Endothelial cell of umbilical vein (primary cell): ENCODE results near the gene MYMK. TPM values are rescaled to one million over a fixed set of nuclear protein-coding genes. Genes with fewer than 3 reads are reported as not detected.

Experiments used
- BruUV-seq: library from RNA; stranded (reverse); fragments of 400-500 nt; replicated peaks from 2 replicates; lab custom pipeline; 2021; lab: Mats Ljungman, UMichigan
- CTCF ChIA-PET: fragments of 300-600, 350-600 bp; sonication (Branson Sonifier 250); formaldehyde crosslinking; loops from one replicate; lab custom pipeline; 2021; ENCODE audit warnings: antibody characterized with exemption, inconsistent platforms; lab: Charles Lee
- POLR2A ChIA-PET: fragments of 300-600, 350-600 bp; sonication (Branson Sonifier 250); formaldehyde crosslinking; loops from one replicate; lab custom pipeline; 2021; ENCODE audit warnings: antibody characterized with exemption, inconsistent platforms; lab: Charles Lee
- DNase-seq: peaks from one replicate; pipeline ENCODE4 v3.0.0-alpha.2; 2011; ENCODE audit warnings: low read depth, low spot score
- FAIRE-seq: peaks from 2 replicates; lab custom pipeline; 2011; peaks lifted over from hg19 to GRCh38; lab: Jason Lieb, UNC
- H2AFZ ChIP-seq: 2 replicates; pipeline ENCODE4 v1.6.0; 2012; ENCODE audit warnings: low read depth, low read length, control low read depth, inconsistent platforms
- H3K27ac ChIP-seq: 2 replicates; pipeline ENCODE4 v1.5.1; 2011; ENCODE audit warnings: low read depth, mild to moderate bottlenecking, control low read depth, low read length, moderate library complexity; ENCODE audit not compliant: insufficient read depth
- H3K27me3 ChIP-seq, 2 experiments: 2 replicates each; pipeline versions ENCODE4 v1.6.0 to v1.6.1; 2011; ENCODE audit warnings: low read length in 2 of 2, mixed read lengths in 1 of 2; ENCODE audit not compliant: control insufficient read depth in 2 of 2, insufficient read depth in 2 of 2
- H3K36me3 ChIP-seq, 2 experiments: 2 replicates in 1 of 2; 3 replicates in 1 of 2; pipeline ENCODE4 v1.5.1; 2011; ENCODE audit warnings: low read length in 2 of 2, mild to moderate bottlenecking in 1 of 2, moderate library complexity in 1 of 2; ENCODE audit not compliant: control insufficient read depth in 2 of 2, insufficient read depth in 2 of 2; ENCODE audit errors: extremely low read depth in 1 of 2
- H3K4me1 ChIP-seq: 3 replicates; pipeline ENCODE4 v1.5.1; 2011; ENCODE audit warnings: mild to moderate bottlenecking, low read length; ENCODE audit not compliant: control insufficient read depth, insufficient read depth; ENCODE audit errors: extremely low read depth
- H3K4me2 ChIP-seq: 2 replicates; pipeline ENCODE4 v1.6.1; 2011; ENCODE audit warnings: low read length, control low read depth, mixed read lengths; ENCODE audit not compliant: insufficient read depth
- H3K4me3 ChIP-seq, 3 experiments: fragments of 200-600 bp in 1 of 3; sonication (generic), shearing (Covaris generic) in 1 of 3; replicated peaks in 1 of 3; 2 replicates each; pipeline ENCODE4 v1.5.1; 2011 to 2016; ENCODE audit warnings: control low read depth in 3 of 3, low read length in 3 of 3, mild to moderate bottlenecking in 2 of 3, inconsistent platforms in 1 of 3, low read depth in 1 of 3, moderate library complexity in 1 of 3; ENCODE audit not compliant: insufficient read depth in 1 of 3
- H3K79me2 ChIP-seq: 2 replicates; pipeline ENCODE4 v1.6.0; 2012; ENCODE audit warnings: low read length, inconsistent platforms; ENCODE audit not compliant: control insufficient read depth, insufficient read depth
- H3K9ac ChIP-seq: replicated peaks from 2 replicates; pipeline ENCODE3; 2011; ENCODE audit warnings: low read length, control low read depth; ENCODE audit not compliant: insufficient read depth; ENCODE audit errors: extremely low read depth
- H3K9me1 ChIP-seq: replicated peaks from 3 replicates; pipeline ENCODE4 v1.6.0; 2011; ENCODE audit warnings: mild to moderate bottlenecking, low read length; ENCODE audit not compliant: control insufficient read depth, insufficient read depth; ENCODE audit errors: extremely low read depth
- H3K9me3 ChIP-seq: replicated peaks from 2 replicates; pipeline ENCODE4 v1.5.1; 2012; ENCODE audit warnings: low read length, inconsistent platforms; ENCODE audit not compliant: control insufficient read depth, insufficient read depth
- H4K20me1 ChIP-seq: replicated peaks from 2 replicates; pipeline ENCODE3; 2011; ENCODE audit warnings: mild to moderate bottlenecking, low read length; ENCODE audit not compliant: control insufficient read depth, insufficient read depth; ENCODE audit errors: extremely low read depth
- EZH2 ChIP-seq: IDR thresholded peaks from 2 replicates; pipeline ENCODE4 v1.6.1; 2012; ENCODE audit warnings: borderline replicate concordance, low read depth, mild to moderate bottlenecking, moderate library complexity, low read length, inconsistent platforms; ENCODE audit not compliant: severe bottlenecking
- FOS ChIP-seq: IDR thresholded peaks from 2 replicates; pipeline ENCODE4 v1.6.1; 2011; ENCODE audit warnings: mild to moderate bottlenecking, low read length, moderate library complexity, borderline replicate concordance; ENCODE audit not compliant: insufficient read depth
- GATA2 ChIP-seq: IDR thresholded peaks from 2 replicates; pipeline ENCODE4 v1.7.0; 2011; ENCODE audit warnings: low read depth, mild to moderate bottlenecking, moderate library complexity, mixed read lengths, low read length; ENCODE audit not compliant: insufficient read length, insufficient read depth
- JUN ChIP-seq: IDR thresholded peaks from 2 replicates; pipeline ENCODE4 v1.6.1; 2011; ENCODE audit warnings: borderline replicate concordance, low read depth; ENCODE audit not compliant: insufficient read length, insufficient read depth
- MYC ChIP-seq: IDR thresholded peaks from one replicate; pipeline ENCODE4 v1.6.1; 2011; ENCODE audit warnings: mild to moderate bottlenecking, low read depth, low read length
- POLR2A ChIP-seq: IDR thresholded peaks from 2 replicates; pipeline ENCODE4 v1.6.1; 2012; ENCODE audit warnings: low read depth, mild to moderate bottlenecking, control low read depth, low read length
- POLR2AphosphoS5 ChIP-seq: IDR thresholded peaks from 2 replicates; pipeline ENCODE4 v1.6.1; 2012; ENCODE audit warnings: low read depth, mild to moderate bottlenecking, control low read depth, low read length, moderate library complexity; ENCODE audit not compliant: insufficient read depth
- dilution Hi-C: fragments of 300-500 bp; cut with MboI; formaldehyde crosslinking; loops from one replicate; pipeline ENCODE4 v1.15.0; 2019; ENCODE audit warnings: low sequenced_read_pairs; ENCODE audit not compliant: extremely low pct_ligation_motif_present
- intact Hi-C: fragments of 100-400 bp; cut with micrococcal nuclease; formaldehyde crosslinking; loops from one replicate; pipeline ENCODE4 v1.10.0; 2022
- polyA plus RNA-seq, 4 experiments: library from polyadenylated mRNA; depleted of rRNA in 3 of 4; stranded (reverse) in 3 of 4; unstranded in 1 of 4; fragments of >200 nt; gene quantifications; 2 replicates each; pipeline versions ENCODE4 v1.2.1 to v1.2.3, GENCODE V29; 2011 to 2012; ENCODE audit warnings: missing spikeins in 1 of 4
- total RNA-seq: library from RNA; stranded (reverse); gene quantifications from 2 replicates; pipeline ENCODE4 v1.2.3, GENCODE V29; 2021
- TF ChIP-seq, protein P1 (sequence below): IDR thresholded peaks from 2 replicates; pipeline ENCODE4 v1.6.1; 2011; ENCODE audit not compliant: insufficient read depth, insufficient read length
- TF ChIP-seq, protein P2 (sequence below), 2 donors: IDR thresholded peaks; 1 replicate in 1 of 2; 2 replicates in 1 of 2; pipeline ENCODE4 v1.5.1; 2011; ENCODE audit warnings: low read length in 2 of 2, mild to moderate bottlenecking in 2 of 2, moderate library complexity in 2 of 2, control low read depth in 1 of 2, inconsistent platforms in 1 of 2, low read depth in 1 of 2; ENCODE audit not compliant: insufficient read depth in 1 of 2; ENCODE audit errors: extremely low read depth in 1 of 2

MYMK gene
- total and polyA plus RNA-seq, 2 donors (not counting 3 experiments of a cell fraction or from before 2014, with no cell fraction given): not detected

DNA sequence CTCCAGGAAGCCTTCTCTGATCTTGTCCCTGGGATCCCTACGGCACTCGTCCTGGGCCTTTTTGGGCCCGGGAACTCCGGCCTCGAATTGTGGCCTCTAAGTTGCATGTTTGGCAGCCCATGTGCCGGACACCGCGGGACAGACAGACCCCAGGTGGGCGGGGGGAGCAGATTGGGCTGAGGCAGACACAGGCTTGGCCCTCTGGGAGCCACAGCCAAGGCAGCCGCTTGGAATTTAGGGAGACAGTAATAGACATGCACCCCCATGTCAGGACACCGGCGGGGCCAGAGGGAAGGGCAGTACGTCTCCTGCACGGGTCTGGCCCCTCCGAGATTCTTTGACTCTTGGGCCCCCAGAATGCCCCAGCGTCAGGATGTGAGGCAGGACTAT, 45.9 kb upstream of the MYMK start:
- dilution Hi-C loops: no loop called here
- no peaks in the 10 kb centered on the region for H3K4me1 ChIP-seq
- H3K9me3 ChIP-seq: no peaks in the 10 kb centered on the region
- no peak for DNase-seq
- H3K4me2 ChIP-seq: no peak overlapping the region
- no peak for TF ChIP-seq MYC
- no peak for TF ChIP-seq POLR2A
- TF ChIP-seq FOS: no peak
- TF ChIP-seq GATA2: no peak
- TF ChIP-seq, protein P1, sequence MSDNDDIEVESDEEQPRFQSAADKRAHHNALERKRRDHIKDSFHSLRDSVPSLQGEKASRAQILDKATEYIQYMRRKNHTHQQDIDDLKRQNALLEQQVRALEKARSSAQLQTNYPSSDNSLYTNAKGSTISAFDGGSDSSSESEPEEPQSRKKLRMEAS: no peak
- TF ChIP-seq JUN: no peak
- TF ChIP-seq, protein P2, sequence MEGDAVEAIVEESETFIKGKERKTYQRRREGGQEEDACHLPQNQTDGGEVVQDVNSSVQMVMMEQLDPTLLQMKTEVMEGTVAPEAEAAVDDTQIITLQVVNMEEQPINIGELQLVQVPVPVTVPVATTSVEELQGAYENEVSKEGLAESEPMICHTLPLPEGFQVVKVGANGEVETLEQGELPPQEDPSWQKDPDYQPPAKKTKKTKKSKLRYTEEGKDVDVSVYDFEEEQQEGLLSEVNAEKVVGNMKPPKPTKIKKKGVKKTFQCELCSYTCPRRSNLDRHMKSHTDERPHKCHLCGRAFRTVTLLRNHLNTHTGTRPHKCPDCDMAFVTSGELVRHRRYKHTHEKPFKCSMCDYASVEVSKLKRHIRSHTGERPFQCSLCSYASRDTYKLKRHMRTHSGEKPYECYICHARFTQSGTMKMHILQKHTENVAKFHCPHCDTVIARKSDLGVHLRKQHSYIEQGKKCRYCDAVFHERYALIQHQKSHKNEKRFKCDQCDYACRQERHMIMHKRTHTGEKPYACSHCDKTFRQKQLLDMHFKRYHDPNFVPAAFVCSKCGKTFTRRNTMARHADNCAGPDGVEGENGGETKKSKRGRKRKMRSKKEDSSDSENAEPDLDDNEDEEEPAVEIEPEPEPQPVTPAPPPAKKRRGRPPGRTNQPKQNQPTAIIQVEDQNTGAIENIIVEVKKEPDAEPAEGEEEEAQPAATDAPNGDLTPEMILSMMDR (IDR thresholded peaks at IDR 0.05; ENCODE audit: extremely low read depth in 1 of 2, insufficient read depth in 1 of 2, low read depth in 1 of 2, low read length in 2 of 2): no peak
- no peak for TF ChIP-seq POLR2AphosphoS5
- TF ChIP-seq EZH2: no peak
- H3K27me3 ChIP-seq: no peaks in the 10 kb centered on the region
- no peak overlapping the region for H2AFZ ChIP-seq
- CTCF ChIA-PET: interaction anchor here (1.9 kb wide), 1 partner anchor 10 kb away, joined by 5 read pairs; no protein-coding TSS in a partner anchor
- POLR2A ChIA-PET: no interaction called here
- no peak for FAIRE-seq
- H3K27ac ChIP-seq: no peak overlapping the region
- no TSS peak for BruUV-seq
- no peaks in the 10 kb centered on the region for H3K79me2 ChIP-seq
- H3K9ac ChIP-seq: no peak overlapping the region
- intact Hi-C loops: no loop called here
- no peaks in the 10 kb centered on the region for H4K20me1 ChIP-seq
- H3K4me3 ChIP-seq: no peak overlapping the region
- H3K9me1 ChIP-seq: no peaks in the 10 kb centered on the region
- no peaks in the 10 kb centered on the region for H3K36me3 ChIP-seq
